Neural cell (in vitro differentiated cells): ENCODE measurements around the gene EFHD1.

ENCODE experiments used
- EP300 ChIP-seq: fragments of 450-650 bp; conservative IDR thresholded peaks from 2 replicates; pipeline ENCODE4 v1.6.1; 2014; ENCODE audit warnings: antibody characterized with exemption, mild to moderate bottlenecking, moderate library complexity; ENCODE audit not compliant: poor library complexity, severe bottlenecking
- EZH2 ChIP-seq: fragments of 200-600, 300-800 bp; shearing (Covaris generic), sonication (generic); IDR thresholded peaks from 2 replicates; pipeline ENCODE4 v1.6.1; 2014; ENCODE audit warnings: antibody characterized with exemption, low read length, borderline replicate concordance, mild to moderate bottlenecking; ENCODE audit not compliant: insufficient read depth, poor library complexity, severe bottlenecking
- POLR2AphosphoS5 ChIP-seq: IDR thresholded peaks from 2 replicates; pipeline ENCODE4 v1.6.1; 2012
- RAD21 ChIP-seq: fragments of 450-650 bp; conservative IDR thresholded peaks from 2 replicates; pipeline ENCODE4 v1.6.1; 2014; ENCODE audit warnings: antibody characterized with exemption, mild to moderate bottlenecking, moderate library complexity
- TAF1 ChIP-seq: IDR thresholded peaks from 2 replicates; pipeline ENCODE4 v1.6.1; 2012; ENCODE audit warnings: low read depth
- TF ChIP-seq, protein P1 (sequence below): fragments of 450-650 bp; IDR thresholded peaks from 2 replicates; pipeline ENCODE4 v1.5.1; 2014; ENCODE audit warnings: antibody characterized with exemption, mild to moderate bottlenecking, moderate library complexity; ENCODE audit not compliant: poor library complexity, severe bottlenecking
- TF ChIP-seq, protein P2 (sequence below): IDR thresholded peaks from 2 replicates; pipeline ENCODE4 v1.6.1; 2012; ENCODE audit warnings: borderline replicate concordance

DNA sequence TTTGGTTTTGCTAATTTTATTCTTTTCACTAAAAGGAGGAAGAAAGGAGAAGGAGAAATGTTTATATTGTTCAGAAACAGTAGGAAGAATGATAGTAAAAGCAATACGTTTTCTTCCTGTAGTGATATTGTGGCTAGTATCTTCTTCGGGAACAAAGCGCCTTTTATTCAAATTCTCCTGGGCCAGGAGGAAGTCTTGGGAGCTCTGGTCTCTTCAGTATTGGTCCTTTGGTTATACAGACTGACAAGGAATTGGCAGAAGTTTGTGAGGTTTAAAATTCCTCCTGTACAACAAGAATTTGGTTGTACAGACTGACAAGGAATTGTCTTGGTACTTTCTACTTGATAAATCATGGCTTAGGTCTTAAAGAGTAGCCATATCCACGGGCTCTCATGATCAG, 73.7 kb downstream of the EFHD1 start:
- TF ChIP-seq EZH2 (no peak), TAF1 (no peak), POLR2AphosphoS5 (no peak), EP300 (no peak), RAD21 (no peak)
- TF ChIP-seq, protein P1, sequence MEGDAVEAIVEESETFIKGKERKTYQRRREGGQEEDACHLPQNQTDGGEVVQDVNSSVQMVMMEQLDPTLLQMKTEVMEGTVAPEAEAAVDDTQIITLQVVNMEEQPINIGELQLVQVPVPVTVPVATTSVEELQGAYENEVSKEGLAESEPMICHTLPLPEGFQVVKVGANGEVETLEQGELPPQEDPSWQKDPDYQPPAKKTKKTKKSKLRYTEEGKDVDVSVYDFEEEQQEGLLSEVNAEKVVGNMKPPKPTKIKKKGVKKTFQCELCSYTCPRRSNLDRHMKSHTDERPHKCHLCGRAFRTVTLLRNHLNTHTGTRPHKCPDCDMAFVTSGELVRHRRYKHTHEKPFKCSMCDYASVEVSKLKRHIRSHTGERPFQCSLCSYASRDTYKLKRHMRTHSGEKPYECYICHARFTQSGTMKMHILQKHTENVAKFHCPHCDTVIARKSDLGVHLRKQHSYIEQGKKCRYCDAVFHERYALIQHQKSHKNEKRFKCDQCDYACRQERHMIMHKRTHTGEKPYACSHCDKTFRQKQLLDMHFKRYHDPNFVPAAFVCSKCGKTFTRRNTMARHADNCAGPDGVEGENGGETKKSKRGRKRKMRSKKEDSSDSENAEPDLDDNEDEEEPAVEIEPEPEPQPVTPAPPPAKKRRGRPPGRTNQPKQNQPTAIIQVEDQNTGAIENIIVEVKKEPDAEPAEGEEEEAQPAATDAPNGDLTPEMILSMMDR: no peak
- TF ChIP-seq, protein P2, sequence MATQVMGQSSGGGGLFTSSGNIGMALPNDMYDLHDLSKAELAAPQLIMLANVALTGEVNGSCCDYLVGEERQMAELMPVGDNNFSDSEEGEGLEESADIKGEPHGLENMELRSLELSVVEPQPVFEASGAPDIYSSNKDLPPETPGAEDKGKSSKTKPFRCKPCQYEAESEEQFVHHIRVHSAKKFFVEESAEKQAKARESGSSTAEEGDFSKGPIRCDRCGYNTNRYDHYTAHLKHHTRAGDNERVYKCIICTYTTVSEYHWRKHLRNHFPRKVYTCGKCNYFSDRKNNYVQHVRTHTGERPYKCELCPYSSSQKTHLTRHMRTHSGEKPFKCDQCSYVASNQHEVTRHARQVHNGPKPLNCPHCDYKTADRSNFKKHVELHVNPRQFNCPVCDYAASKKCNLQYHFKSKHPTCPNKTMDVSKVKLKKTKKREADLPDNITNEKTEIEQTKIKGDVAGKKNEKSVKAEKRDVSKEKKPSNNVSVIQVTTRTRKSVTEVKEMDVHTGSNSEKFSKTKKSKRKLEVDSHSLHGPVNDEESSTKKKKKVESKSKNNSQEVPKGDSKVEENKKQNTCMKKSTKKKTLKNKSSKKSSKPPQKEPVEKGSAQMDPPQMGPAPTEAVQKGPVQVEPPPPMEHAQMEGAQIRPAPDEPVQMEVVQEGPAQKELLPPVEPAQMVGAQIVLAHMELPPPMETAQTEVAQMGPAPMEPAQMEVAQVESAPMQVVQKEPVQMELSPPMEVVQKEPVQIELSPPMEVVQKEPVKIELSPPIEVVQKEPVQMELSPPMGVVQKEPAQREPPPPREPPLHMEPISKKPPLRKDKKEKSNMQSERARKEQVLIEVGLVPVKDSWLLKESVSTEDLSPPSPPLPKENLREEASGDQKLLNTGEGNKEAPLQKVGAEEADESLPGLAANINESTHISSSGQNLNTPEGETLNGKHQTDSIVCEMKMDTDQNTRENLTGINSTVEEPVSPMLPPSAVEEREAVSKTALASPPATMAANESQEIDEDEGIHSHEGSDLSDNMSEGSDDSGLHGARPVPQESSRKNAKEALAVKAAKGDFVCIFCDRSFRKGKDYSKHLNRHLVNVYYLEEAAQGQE: no peak
